Measurements from ENCODE around the gene OR52E1. TPM values are rescaled to one million over a fixed set of nuclear protein-coding genes. Genes with fewer than 3 reads are reported as not detected.
"Not testable (repeated sequence)": the region's sequence is repeated elsewhere in the genome, so short reads cannot be mapped to it uniquely, and the experiment has no call there.

OR52E1 gene
- polyA plus RNA-seq, 1 donor (not counting 4 experiments of a cell fraction or from before 2014, with no cell fraction given) = not detected

DNA sequence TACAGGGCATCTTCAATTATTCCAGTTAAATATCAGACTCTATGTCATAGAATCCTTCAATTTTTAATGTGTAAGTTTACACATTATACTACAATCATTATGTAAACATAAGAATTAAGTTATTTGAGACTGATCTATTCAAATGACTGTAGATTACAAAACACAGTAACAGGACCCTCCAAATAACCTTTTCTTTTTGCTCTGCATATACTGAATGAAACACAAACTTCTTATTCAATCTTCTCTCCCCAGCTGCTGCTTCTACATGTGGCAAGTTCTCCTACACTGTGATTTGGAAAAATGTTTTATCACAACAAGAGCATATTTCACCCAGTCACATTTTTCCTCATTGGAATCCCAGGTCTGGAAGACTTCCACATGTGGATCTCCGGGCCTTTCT lies 23.1 kb upstream of the OR52E1 start, which contains the start of gene OR52J3:
OR52J3 (plus strand) TSS at position 301 of the 400 bp plus-strand sequence; CDS start at position 301, 0 bp downstream.
- no peaks in the 10 kb centered on the region for H3K9me1 ChIP-seq (ENCODE audit: control insufficient read depth, extremely low read depth, insufficient read depth, low read length)
- H3K4me3 ChIP-seq (ENCODE audit: control insufficient read depth in 2 of 3, extremely low read depth in 1 of 3, insufficient read depth in 2 of 3, low read depth in 1 of 3, low read length in 3 of 3) = no peak within 1 kb of the TSS
- no peak for FAIRE-seq
- no peaks in the 10 kb centered on the region for H4K20me1 ChIP-seq (ENCODE audit: control insufficient read depth, extremely low read depth, insufficient read depth, low read length)
- H3K27me3 ChIP-seq (ENCODE audit: control insufficient read depth, extremely low read depth, insufficient read depth, low read length) = no peaks in the 10 kb centered on the region
- no peak within 1 kb of the TSS for H3K4me2 ChIP-seq (ENCODE audit: control insufficient read depth, extremely low read depth, insufficient read depth, low read depth, low read length)
- no peak within 1 kb of the TSS for H3K27ac ChIP-seq (ENCODE audit: control insufficient read depth, insufficient read depth, low read length)
- no peak within 1 kb of the TSS for H3K9ac ChIP-seq (ENCODE audit: control insufficient read depth, extremely low read depth, insufficient read depth, low read length)
- dilution Hi-C loops (cut with MboI; ENCODE audit: extremely low pct_ligation_motif_present, low sequenced_read_pairs) = no loop called here
- DNase-seq (ENCODE audit: low read depth, low spot score) = no peak
- TF ChIP-seq, protein P1, sequence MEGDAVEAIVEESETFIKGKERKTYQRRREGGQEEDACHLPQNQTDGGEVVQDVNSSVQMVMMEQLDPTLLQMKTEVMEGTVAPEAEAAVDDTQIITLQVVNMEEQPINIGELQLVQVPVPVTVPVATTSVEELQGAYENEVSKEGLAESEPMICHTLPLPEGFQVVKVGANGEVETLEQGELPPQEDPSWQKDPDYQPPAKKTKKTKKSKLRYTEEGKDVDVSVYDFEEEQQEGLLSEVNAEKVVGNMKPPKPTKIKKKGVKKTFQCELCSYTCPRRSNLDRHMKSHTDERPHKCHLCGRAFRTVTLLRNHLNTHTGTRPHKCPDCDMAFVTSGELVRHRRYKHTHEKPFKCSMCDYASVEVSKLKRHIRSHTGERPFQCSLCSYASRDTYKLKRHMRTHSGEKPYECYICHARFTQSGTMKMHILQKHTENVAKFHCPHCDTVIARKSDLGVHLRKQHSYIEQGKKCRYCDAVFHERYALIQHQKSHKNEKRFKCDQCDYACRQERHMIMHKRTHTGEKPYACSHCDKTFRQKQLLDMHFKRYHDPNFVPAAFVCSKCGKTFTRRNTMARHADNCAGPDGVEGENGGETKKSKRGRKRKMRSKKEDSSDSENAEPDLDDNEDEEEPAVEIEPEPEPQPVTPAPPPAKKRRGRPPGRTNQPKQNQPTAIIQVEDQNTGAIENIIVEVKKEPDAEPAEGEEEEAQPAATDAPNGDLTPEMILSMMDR (optimal IDR thresholded peaks at IDR 0.05 in 1 of 3, IDR thresholded peaks at IDR 0.05 in 1 of 3, conservative IDR thresholded peaks at IDR 0.05 in 1 of 3; ENCODE audit: extremely low read depth in 1 of 3, insufficient read depth in 2 of 3, low read length in 3 of 3) = no peak
- TF ChIP-seq EZH2 (IDR thresholded peaks at IDR 0.05; ENCODE audit: low read length) = no peak
- H3K9me3 ChIP-seq (ENCODE audit: control insufficient read depth, low read depth, low read length) = no peaks in the 10 kb centered on the region
- no peaks in the 10 kb centered on the region for H3K36me3 ChIP-seq (ENCODE audit: control insufficient read depth in 2 of 2, extremely low read depth in 1 of 2, insufficient read depth in 2 of 2, low read length in 2 of 2)
- H2AFZ ChIP-seq (ENCODE audit: control insufficient read depth, low read length) = no peak within 1 kb of the TSS
- no peaks in the 10 kb centered on the region for H3K4me1 ChIP-seq (ENCODE audit: control insufficient read depth, extremely low read depth, insufficient read depth, low read length)
- no peaks in the 10 kb centered on the region for H3K79me2 ChIP-seq (ENCODE audit: control insufficient read depth, insufficient read depth, low read length)

- Histone ChIP-seq H4K20me1 (ENCODE audit: control insufficient read depth, extremely low read depth, insufficient read depth, low read length) (no peaks in the 10 kb centered on the region), H3K4me3 (ENCODE audit: control insufficient read depth in 2 of 3, extremely low read depth in 1 of 3, insufficient read depth in 2 of 3, low read depth in 1 of 3, low read length in 3 of 3) (no peak overlapping the region), H3K9me1 (ENCODE audit: control insufficient read depth, extremely low read depth, insufficient read depth, low read length) (no peaks in the 10 kb centered on the region), H3K36me3 (ENCODE audit: control insufficient read depth in 2 of 2, extremely low read depth in 1 of 2, insufficient read depth in 2 of 2, low read length in 2 of 2) (no peaks in the 10 kb centered on the region), H3K9ac (ENCODE audit: control insufficient read depth, extremely low read depth, insufficient read depth, low read length) (no peak overlapping the region), H3K4me2 (ENCODE audit: control insufficient read depth, extremely low read depth, insufficient read depth, low read depth, low read length) (no peak overlapping the region), H3K4me1 (ENCODE audit: control insufficient read depth, extremely low read depth, insufficient read depth, low read length) (no peaks in the 10 kb centered on the region), H3K27me3 (ENCODE audit: control insufficient read depth, extremely low read depth, insufficient read depth, low read length) (no peaks in the 10 kb centered on the region), H3K27ac (ENCODE audit: control insufficient read depth, insufficient read depth, low read length) (no peak overlapping the region), H3K9me3 (ENCODE audit: control insufficient read depth, low read depth, low read length) (no peaks in the 10 kb centered on the region), H3K79me2 (ENCODE audit: control insufficient read depth, insufficient read depth, low read length) (no peaks in the 10 kb centered on the region), H2AFZ (ENCODE audit: control insufficient read depth, low read length) (no peak overlapping the region)
- DNase-seq (ENCODE audit: low read depth, low spot score) = no peak
- no peak for TF ChIP-seq EZH2 (IDR thresholded peaks at IDR 0.05; ENCODE audit: low read length)
- TF ChIP-seq, protein P1 (optimal IDR thresholded peaks at IDR 0.05 in 1 of 3, IDR thresholded peaks at IDR 0.05 in 1 of 3, conservative IDR thresholded peaks at IDR 0.05 in 1 of 3; ENCODE audit: extremely low read depth in 1 of 3, insufficient read depth in 2 of 3, low read length in 3 of 3) = no peak
- dilution Hi-C loops (cut with MboI; ENCODE audit: extremely low pct_ligation_motif_present, low sequenced_read_pairs) = no loop called here
- no peak for FAIRE-seq
Measured at GRCh38 chr11:5046754-5047330, 22.5 kb upstream of the OR52E1 start.

DNA sequence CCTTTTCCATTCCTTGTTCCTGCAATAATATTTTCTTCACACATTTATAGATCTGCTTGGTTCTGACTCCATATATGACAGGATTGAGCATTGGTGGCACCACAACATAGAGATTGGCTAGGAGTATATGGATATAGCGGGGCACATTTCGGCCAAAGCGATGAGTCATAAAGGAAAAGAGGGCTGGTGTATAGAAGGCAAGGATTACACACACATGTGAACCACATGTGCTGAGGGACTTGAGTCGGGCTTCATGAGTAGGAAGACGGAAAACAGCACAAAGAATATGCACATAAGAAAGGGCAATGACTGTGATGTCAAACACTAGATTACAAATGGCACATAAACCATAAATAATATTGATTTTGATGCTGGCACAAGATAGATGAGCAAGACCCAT lies 10.7 kb upstream of the OR52E1 start:
- H3K4me3 ChIP-seq (ENCODE audit: control insufficient read depth in 2 of 3, extremely low read depth in 1 of 3, insufficient read depth in 2 of 3, low read depth in 1 of 3, low read length in 3 of 3); H3K36me3 ChIP-seq (ENCODE audit: control insufficient read depth in 2 of 2, extremely low read depth in 1 of 2, insufficient read depth in 2 of 2, low read length in 2 of 2); H3K27me3 ChIP-seq (ENCODE audit: control insufficient read depth, extremely low read depth, insufficient read depth, low read length); dilution Hi-C loops (cut with MboI; ENCODE audit: extremely low pct_ligation_motif_present, low sequenced_read_pairs); H3K9me3 ChIP-seq (ENCODE audit: control insufficient read depth, low read depth, low read length); H3K4me2 ChIP-seq (ENCODE audit: control insufficient read depth, extremely low read depth, insufficient read depth, low read depth, low read length); H3K79me2 ChIP-seq (ENCODE audit: control insufficient read depth, insufficient read depth, low read length); H3K27ac ChIP-seq (ENCODE audit: control insufficient read depth, insufficient read depth, low read length); H3K4me1 ChIP-seq (ENCODE audit: control insufficient read depth, extremely low read depth, insufficient read depth, low read length); H4K20me1 ChIP-seq (ENCODE audit: control insufficient read depth, extremely low read depth, insufficient read depth, low read length); H2AFZ ChIP-seq (ENCODE audit: control insufficient read depth, low read length); H3K9me1 ChIP-seq (ENCODE audit: control insufficient read depth, extremely low read depth, insufficient read depth, low read length); FAIRE-seq; H3K9ac ChIP-seq (ENCODE audit: control insufficient read depth, extremely low read depth, insufficient read depth, low read length); DNase-seq (ENCODE audit: low read depth, low spot score): not testable (repeated sequence)

Data from keratinocyte (primary cell).